PFSK-1 (cell line): ENCODE results near the gene PIGZ.

Experiments
- POLR2AphosphoS5 ChIP-seq: IDR thresholded peaks from 2 replicates; pipeline ENCODE4 v1.6.1; 2012; ENCODE audit warnings: low read depth, mild to moderate bottlenecking, control low read depth, low read length, moderate library complexity
- SIN3A ChIP-seq: IDR thresholded peaks from 2 replicates; pipeline ENCODE4 v1.6.1; 2012; ENCODE audit warnings: mild to moderate bottlenecking, low read length, moderate library complexity, borderline replicate concordance; ENCODE audit not compliant: insufficient read depth

- TF ChIP-seq POLR2AphosphoS5 = no peak
- TF ChIP-seq SIN3A = no peak
These were observed 42.1 kb upstream of the PIGZ start for GRCh38 chr3:197010556-197011351.
